HG02973 (cell line): Measurements from ENCODE around the gene CTRB1.
"Not testable (repeated sequence)": the region's sequence is repeated elsewhere in the genome, so short reads cannot be mapped to it uniquely, and the experiment has no call there.

Source experiments
- ATAC-seq: cut with Tn5 transposase; IDR thresholded peaks from one replicate; pipeline ENCODE4 v1.9.1; 2021; ENCODE audit warnings: moderate library complexity; ENCODE audit not compliant: unreplicated experiment

CTRB1 gene

DNA sequence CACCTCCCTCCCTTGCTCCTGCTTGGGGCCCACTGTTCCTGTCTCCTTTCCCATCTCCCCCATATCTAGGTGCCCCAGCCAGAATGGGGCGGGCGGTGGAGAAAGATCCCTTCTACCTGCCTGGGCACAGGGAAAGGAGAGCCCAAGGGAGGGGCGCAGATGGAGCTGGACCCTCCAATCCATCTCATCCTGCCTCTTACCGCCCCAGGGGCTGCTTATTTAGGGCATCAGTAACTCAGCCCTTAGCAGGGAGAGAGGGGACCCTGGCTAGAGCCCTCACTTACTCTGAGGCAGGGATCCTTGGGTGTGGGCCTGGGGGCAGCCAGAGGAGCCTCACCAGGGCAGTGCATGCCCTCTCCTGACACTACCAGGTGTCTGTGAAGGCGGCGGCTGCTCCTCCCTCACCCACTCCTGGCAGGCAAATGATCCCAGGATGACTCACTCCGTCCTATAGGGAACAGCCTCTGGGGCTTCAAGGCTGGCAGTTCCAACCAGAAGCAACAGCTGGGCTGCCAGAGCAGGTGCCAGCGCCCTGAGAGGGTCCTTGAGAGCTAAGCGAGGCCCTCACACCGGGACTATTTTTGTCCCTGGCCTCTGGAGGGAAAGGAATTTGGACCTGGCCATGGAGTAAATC lies 49.0 kb downstream of the CTRB1 start:
- ATAC-seq, result no peak

DNA sequence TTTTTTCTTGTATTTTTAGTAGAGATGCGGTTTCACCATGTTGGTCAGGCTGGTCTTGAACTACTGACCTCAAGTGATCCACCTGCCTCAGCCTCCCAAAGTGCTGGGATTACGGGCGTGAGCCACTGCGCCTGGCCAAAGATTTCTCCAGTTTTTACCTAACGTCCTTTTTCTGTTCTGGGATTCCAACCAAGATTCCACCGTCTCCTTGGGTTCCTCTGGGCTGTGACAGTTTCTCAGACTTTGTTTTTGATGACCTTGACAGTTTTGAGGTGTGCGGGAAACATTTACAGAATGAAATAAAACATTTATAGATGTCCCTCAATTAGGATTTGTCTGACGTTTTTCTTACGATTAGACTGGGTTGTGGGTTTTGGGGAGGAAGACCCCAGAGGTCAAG lies 50.6 kb downstream of the CTRB1 start:
- not testable (repeated sequence) for ATAC-seq

DNA sequence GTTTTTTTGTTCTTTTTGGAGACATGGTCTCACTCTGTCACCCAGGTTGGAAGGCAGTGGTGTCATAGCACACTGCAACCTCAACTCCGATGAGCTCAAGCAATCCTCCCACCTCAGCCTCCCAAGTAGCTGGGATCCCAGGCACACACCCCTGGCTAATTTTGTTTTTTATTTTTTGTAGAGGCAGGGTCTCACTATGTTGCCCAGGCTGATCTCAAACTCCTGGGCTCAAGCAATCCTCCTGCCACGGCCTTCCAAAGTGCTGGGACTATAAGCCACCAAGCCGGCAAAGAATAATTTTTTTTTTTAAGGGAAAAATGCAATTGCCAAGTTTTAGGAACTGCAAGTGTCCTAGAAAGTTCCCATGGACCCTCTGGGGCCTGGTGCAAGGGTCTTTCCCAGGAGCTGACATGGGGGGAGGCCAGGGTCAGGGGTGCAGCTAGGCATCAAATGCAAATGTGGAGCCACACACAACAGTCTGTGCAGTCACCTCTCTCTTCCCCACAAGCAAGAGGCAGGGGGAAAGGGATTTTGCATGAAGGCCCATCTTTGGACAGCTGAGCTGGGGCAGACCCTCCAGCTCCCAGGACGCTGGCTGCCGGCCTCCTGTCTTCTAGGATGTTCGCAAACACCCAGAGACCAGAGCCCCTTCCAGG lies 52.8 kb downstream of the CTRB1 start:
- no peak for ATAC-seq

DNA sequence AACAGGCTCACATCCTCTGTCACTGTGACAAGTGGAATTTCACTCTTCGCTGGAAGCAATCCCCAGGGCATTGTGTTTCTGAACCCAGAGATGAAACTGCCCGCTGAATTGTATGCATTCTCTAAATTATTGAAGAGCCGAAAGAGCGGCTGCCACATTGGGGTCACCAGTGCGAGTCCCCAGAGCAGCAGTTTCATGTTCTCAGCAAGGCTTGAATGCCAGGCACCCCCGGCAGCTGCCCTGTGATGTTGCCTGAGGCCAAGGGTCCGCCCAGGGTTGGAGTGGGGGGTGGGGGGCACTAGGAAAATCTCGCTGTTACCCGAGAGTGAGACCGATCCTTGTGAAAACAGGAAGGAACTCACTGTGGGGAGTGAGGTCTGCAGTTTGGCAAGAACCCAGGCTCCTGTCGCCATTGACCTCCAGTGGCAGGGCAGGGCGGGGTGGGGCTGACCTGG lies 53.3 kb downstream of the CTRB1 start:
- ATAC-seq, result no peak

DNA sequence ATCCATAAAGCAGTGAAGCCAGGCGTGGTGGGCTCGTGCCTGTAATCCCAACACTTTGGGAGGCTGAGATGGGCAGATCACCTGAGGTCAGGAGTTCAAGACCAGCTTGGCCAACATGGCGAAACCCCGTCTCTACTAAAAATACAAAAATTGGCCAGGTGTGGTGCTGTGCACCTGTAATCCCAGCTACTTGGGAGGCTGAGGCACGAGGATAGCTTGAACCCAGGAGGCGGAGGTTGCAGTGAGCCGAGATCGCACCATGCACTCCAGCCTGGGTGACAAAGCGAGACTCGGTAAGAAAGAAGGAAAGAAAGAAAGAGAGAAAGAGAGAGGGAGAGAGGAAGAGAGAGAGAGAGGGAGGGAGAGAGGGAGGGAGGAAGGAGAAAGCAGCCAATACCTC lies 53.8 kb downstream of the CTRB1 start:
- not testable (repeated sequence) for ATAC-seq

DNA sequence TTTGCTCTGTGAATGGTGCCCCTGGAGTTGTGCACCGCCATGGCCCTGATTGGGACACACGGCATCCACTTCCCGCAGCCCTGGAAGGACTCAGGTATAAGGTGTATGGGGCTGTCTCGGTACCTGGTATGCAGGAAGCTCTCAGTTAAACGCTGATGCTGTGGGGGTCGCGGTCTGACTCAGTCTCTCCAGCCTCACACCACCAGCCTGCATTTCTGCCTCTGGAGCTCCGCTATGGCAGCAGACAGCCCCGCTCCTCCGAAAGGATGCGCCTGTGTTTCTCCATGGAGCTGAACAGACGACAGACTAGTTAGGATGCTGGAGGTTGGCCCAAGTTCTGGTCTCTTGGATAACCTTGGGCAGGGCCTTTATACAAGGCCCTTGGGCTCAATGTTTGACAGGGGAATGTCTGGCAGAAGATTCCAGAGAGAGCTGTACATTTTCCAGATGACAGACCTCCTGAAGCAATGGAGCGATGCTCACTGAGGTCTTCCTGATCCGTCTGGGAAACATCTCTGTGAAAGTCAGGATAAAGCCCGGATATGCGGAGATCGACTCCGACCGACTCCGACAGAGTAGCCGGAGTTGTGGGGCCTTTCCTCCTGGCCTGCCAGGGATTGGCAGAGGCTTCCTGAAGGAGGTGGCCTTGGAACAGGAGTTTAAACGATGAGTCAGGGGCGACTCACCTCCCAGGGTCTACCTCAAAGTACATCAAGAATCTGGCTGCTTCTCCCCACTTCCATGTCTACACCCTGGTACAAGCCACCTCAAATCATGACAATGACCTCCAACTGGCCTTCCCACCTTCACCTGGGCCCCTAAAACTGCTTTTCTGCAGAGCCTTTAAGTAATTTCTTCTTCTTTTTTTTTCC lies 54.5 kb downstream of the CTRB1 start:
- no peak for ATAC-seq
